NOMO-1 treated with DMSO at 0.1 percent for 48 hours (cell line): ENCODE results near the gene FXYD2.

Experiments
- DNase-seq: peaks from one replicate; lab custom pipeline; 2025; ENCODE audit not compliant: unreplicated experiment; lab: John Stamatoyannopoulos, UW

The FXYD2 gene

DNA sequence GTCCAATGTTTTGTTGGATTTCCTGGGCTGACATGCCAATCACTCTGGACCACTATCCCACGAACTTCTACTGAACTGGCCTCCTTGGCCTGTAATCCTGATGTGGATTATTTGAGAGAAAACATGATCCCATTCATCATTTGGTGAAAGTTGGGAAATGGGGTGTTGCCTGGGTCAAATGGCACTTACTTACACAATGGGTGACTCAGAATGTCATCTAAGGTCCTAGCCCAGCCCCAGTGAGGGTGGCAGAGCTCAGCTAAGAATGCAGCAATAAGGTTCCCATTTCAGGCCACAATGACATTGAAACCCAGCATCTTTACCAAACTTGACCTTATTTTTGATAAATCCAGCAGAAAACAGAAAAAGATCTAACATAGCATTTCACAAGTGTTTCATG lies 19.5 kb downstream of the FXYD2 start:
- DNase-seq: peak; percentile 43

DNA sequence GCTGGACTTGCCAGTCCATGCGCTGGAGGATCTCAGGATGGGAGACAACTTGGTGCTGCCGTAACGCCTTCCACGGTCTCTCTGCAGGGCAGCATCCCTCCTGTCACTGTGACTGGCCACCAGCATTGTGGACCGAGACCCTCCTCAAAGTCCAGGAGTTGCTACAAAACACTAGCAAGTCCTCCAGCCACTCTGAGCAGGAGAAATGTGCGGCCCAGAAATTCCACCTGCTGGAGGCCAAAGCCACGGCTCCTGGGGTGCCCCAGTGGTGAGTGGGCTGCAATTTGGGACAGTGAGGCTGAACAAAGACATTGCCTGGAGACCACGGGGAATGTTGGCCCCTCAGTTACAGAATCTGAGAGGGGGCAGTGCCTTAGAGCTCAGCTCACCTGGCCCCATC lies 20.6 kb downstream of the FXYD2 start:
- DNase-seq: no peak

DNA sequence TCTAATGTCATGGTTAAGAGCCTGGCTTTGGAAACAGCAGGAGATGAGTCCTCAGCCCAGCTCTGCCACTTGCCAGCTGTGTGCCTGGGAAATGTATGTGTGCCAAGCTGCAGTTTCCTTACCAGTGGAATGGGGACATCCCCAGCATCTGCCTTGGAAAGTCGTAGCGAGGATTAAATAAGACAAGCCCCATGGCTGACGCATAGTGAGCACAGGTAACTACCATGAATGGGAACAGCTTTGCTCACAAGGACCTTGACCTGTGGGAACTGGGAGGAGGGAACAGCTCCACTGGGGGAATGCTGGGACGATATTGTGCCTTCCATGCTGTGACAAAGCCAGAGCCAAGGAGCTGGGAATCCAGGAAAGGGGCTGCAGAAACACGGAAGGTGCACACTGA lies 24.9 kb downstream of the FXYD2 start:
- no peak for DNase-seq

GRCh38 chr11:117796872-117797529 lies 27.5 kb downstream of the FXYD2 start, which contains the start of gene DSCAML1:
Gene DSCAML1 (minus strand): TSS chr11:117797216. CDS start chr11:117797079, 137 bp downstream.
- no peak for DNase-seq

DNA sequence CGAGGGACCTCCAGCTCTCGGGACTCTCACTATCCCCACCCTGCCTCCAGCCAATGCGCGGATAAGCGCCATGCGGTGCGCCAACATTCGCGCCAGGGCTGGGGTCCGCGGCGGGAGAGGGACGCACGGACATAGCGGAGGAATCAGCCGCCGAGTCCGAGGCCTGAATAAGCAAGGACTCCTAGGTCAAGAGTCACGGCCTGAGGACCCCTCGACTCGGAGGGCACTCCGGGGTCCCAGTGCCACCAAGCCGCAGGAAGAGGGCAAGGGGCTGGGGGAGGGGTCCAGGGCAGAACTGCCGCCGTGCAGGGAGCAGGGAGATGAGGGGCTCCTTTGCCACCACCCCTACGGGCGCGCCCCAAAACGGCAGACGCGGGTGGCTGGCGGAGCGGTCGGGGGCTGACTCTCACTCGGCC lies 28.1 kb downstream of the FXYD2 start:
- DNase-seq: no peak

DNA sequence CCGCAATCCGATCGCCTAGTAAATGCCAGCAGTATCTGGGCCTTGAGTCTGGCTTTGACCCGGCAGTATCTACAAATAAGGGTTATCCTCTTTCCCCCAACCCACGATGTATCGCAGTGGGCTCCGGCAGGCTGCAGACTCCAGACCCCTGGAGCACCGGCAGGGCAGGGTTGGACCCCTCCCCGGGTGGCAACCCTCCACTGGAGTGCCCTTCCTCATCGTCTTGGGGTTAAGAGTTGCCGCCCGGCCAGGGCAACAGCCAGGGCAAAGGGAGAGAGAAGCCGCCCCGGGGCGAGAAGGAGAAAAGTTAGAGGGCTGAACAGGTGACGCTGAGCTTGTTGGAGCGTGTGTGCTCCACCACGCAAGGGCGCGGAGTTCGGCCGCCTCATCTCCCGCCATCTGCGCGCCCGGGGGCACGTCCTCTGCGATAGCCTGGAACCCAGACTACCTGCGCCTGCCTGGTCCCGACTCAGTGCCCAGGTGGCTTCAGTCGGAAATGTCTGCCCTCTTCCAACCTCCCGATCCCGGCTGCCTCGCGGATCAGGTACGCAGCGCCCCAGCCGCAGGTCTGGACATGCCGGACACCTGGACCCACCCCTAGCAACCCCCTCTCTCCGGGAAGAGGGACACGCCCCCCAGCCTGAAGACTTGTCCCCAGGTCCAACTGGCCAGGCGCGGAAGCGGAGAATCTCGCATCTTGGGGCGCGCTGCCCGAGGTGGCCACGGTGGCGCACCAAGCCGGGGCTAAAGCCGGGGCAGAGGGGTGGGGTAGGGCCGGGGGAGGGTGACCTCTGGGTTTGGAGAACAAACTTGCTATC lies 28.7 kb downstream of the FXYD2 start:
- no peak for DNase-seq

DNA sequence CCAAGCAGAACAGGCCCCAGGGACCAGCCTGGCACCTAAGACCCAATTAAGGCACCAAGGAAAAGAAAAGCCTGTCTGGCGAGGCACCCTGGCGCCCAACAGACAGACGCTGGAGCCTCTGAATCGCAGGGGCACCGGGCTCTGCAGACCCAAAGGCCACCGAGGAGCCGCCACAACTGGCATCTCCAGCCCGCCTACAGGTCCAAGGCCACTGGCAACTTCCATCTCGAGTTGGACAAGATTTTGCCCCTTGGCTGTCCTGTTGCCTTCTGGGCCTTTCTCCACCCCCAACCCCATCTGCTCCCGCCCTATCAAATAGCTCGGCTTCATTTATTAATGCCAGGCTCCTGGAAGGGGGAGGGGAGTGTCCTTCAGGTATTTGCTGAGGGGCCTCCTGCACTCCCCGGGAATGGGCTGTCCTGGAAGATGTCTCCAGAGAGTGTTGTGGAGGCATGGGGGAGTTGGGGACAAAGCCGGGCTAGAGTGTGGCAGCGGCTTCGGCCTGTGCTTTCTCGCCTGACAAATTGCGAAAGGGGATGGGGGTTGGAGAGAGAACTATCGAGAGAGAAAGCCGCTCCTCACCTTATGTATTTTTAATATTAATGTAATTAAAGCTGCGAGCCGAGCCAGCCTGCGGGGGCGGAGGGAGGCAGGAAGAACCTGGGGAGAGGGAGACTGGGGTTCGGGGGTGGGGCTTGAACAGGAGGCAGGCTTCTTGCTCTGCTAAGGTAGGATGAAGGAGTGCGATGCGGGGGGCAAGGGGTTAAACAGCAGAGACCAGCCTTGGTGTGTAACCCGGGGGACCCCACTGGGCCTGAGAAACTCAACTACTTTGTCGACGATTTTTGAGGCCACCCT lies 29.5 kb downstream of the FXYD2 start:
- no peak for DNase-seq

DNA sequence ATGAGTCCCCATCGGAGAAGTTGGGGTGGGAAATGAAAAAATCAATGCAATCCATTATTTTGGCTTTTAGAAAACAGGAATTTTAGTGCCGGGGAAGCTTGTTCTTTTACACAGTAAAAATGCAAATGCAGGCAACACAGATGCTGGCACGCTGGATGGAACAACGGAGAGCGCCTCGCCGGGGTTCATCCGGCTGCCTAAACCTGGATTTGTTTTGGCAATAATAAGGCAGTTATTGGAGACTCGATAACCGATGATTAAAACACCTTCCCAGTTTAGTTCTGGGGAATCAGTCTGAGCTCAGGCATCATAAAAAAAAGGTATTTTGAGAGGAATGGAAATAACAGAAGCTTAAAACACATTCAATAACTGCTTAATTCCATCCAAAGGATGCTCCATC lies 30.4 kb downstream of the FXYD2 start:
- no peak for DNase-seq

DNA sequence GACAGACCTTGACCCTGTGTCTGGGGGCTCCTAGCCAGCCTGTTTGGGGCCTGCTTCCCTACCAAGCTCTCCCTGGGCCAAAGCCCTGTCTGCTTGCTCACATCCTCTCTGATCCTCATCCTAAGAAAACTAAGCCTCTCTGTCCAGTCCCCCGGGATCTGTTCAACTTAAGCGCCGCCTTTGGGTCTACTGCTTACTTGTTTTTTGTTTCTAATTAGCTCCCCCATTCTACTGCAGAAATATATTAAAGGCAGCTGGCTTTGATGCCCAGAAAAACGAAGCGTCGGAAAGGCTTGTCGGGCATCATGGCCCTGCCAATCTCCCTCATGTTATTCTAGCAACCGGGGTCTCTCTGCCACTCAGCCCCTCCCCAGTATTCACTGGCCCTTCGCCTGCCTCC lies 31.0 kb downstream of the FXYD2 start:
- no peak for DNase-seq

DNA sequence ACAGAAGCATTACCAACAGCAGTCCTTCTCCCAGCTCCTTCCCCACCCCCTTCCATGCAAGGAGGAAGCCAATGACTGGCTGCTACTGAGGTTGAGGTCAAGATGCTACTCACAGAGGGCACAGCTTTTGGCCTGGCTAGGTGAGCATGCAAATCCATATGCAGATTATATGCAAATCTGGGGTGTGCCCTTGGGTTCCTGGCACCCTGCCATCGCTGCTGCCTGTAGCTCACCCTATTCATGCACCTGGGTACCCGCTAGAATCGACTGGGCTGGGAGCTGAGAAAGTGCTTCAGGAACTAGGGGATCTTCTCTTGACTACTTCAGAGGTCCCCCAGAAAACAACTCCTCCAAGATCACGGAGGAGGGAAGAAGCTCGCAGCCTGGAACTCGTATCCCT lies 31.6 kb downstream of the FXYD2 start:
- no peak for DNase-seq

GRCh38 chr11:117792241-117792640 lies 32.3 kb downstream of the FXYD2 start:
- no peak for DNase-seq

DNA sequence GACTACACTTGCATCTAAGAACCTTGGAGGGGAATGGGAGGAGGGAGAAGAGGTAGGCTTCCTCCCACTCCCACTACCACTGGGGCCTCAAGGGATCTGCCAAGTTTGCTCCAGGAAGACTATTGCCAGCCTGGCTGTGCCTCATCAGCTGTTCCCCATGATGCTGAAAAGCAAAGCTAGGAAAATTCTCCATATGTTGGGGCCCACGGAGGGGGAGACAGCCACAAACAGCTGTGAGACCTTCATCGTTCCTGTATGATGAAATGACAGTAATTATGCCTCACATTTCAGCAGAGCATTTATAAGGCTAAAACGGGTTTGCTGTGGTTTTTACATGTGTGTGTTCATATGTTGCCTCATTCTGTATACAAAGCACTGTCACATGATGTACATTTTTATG lies 34.3 kb downstream of the FXYD2 start:
- peak; percentile 29 for DNase-seq

GRCh38 chr11:117789241-117789640 lies 35.3 kb downstream of the FXYD2 start:
- no peak for DNase-seq

- DNase-seq: no peak
Observed at GRCh38 chr11:117786135-117786870, 38.2 kb downstream of the FXYD2 start.

DNA sequence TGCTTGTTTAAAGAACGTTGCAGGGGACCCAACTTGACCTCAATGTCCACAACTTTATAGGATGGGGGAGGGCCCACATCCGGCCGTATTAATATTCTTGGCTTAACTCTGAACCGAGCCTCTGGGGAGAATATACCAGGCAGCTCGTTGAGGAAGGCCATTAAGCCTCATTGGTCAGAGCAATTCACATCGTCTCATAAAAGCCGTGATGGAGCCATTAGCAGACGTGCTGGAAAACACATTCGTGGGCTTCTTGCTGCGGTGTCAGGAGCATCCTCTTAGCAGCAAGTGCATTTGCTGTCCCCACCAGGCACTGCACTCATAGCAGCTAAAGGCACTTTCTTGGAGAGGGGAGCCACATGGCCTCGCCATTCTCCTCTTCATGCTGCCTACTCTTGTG lies 42.4 kb downstream of the FXYD2 start:
- no peak for DNase-seq

GRCh38 chr11:117781627-117782026 lies 42.9 kb downstream of the FXYD2 start:
- no peak for DNase-seq

DNA sequence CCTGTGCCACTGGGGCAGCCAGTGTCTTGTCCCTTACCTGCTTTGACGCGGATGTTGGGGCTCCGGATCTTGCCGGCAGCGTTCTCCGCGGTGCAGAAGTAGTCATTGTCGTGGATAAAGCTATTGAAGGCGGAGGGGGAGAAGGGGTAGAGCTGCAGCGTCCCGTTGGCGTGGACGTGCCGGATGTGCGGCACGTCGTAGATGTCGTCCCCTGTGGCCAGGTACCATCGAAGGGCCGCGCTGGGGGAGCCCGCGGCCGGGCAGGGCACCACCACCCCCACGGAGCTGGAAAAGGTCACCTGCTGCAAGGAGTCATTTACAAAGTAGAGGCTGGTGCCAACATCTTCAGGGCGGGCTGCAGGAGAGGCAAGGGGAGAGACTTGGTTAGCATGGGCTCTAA lies 44.1 kb downstream of the FXYD2 start:
- no peak for DNase-seq

DNA sequence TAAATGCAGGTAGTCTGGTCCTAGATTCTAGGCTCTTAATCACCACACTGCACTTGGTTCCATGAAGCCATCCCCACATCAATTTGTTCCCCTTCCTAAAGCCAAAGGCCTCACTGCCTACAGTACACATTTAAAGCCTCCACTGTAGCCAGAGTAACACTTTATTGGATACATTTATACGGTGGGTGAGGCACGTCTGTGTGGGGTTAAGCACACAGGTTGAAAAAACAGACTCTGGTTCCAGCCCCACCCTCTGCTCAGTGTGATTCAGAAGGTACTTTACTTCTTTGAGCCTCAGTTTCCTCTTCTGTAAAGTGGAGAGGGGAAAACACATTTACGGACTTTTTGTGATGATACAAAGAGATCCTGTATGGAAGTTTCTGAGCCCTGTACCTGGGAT lies 50.0 kb downstream of the FXYD2 start:
- no peak for DNase-seq

DNA sequence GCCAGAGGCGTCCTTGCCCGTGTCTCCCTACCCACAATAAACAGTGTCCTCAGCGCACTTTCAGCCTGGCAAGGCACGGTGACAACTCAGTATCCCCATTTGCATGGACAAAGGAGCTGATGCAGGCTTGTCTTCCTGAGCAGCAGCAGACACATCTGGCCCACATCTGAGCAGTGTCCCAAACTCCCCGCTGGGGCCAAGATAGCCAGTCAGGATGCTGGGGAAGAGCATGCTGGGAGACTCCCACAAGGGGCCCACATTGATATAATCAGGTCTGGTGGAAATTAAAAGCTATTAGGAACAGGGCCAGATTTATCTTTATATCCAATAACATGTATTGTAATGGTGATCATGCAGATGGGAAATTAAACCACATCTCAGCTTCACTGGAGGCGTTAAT lies 52.2 kb downstream of the FXYD2 start:
- DNase-seq: no peak

- no peak for DNase-seq
Observed at GRCh38 chr11:117771841-117772240, 52.7 kb downstream of the FXYD2 start.

DNA sequence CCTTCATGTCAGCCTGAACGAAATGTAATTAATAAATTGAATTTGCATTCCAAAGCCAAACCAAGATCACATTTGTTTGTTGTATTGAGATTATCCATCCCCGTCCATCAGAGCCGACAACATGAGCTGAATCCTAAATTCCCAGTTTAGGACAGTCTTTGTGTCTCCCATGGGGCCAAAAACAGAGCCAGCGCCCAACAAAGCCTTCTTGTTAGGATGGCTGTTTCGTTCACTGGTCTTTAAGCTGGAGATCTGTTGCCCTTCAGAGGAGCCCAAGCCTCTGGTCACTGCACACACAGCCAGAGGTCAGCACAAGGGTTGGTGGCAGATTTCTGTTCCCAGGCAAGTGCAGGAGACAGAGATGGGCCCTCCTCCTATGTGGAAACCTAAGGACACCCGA lies 53.3 kb downstream of the FXYD2 start:
- no peak for DNase-seq
